Pancreas (tissue), 10 donors: ENCODE data around the gene SPTBN1. TPM values are rescaled to one million over a fixed set of nuclear protein-coding genes. Genes with fewer than 3 reads are reported as not detected.

Experiments used
- ATAC-seq, 4 donors: fragments of 200-7000 bp; cut with Tn5 transposase; one replicate each; pipeline versions ENCODE4 v1.8.0 to v1.9.1; 2020; ENCODE audit warnings: mild to moderate bottlenecking in 4 of 4, moderate library complexity in 4 of 4
- DNase-seq, 6 donors: peaks; one replicate each; pipeline ENCODE4 v3.0.0-alpha.2; 2020
- FAIRE-seq: peaks from 2 replicates; lab custom pipeline; 2012; peaks lifted over from hg19 to GRCh38; lab: Jason Lieb, UNC
- H3K27ac ChIP-seq, 4 donors: fragments of 200-600 bp; sonication (generic); 1 replicate in 3 of 4; 2 replicates in 1 of 4; pipeline versions ENCODE4 v1.5.0 to v1.8.0; 2020
- H3K27me3 ChIP-seq, 4 donors: fragments of 200-600 bp; one replicate each; pipeline ENCODE4 v1.8.0; 2021
- H3K36me3 ChIP-seq, 3 donors: fragments of 200-600 bp; sonication (generic) in 1 of 3; one replicate each; pipeline versions ENCODE4 v1.5.0 to v1.8.0; 2020 to 2021
- H3K4me1 ChIP-seq, 3 donors: fragments of 200-600 bp; one replicate each; pipeline ENCODE4 v1.8.0; 2021
- H3K4me3 ChIP-seq, 4 donors: fragments of 200-600 bp; sonication (generic) in 2 of 4; one replicate each; pipeline versions ENCODE4 v1.5.0 to v1.8.0; 2020 to 2021
- H3K9me3 ChIP-seq, 4 donors: fragments of 200-600 bp; one replicate each; pipeline ENCODE4 v1.8.0; 2021
- CTCF ChIP-seq, 4 donors: fragments of 200-600 bp; sonication (generic) in 3 of 4; IDR thresholded peaks; one replicate each; pipeline versions ENCODE4 v1.5.0 to v1.8.0; 2021; ENCODE audit warnings: antibody characterized with exemption in 4 of 4
- WGBS, 2 donors: extraction: QIAGEN DNeasy Blood & Tissue Kit; methylation state at CpG; one replicate each; pipeline ENCODE4 v1.1.7; 2013; 5-methylcytosine and 5-hydroxymethylcytosine counted together
- intact Hi-C, 3 donors: fragments of 100-400 bp; cut with DNase I; formaldehyde crosslinking; loops; one replicate each; pipeline versions ENCODE4 v1.11.1 to v1.14.2; 2022
- polyA plus RNA-seq, 2 donors: library from polyadenylated mRNA; stranded (reverse); fragments of 200-250 nt; gene quantifications; one replicate each; pipeline ENCODE4 v1.2.3, GENCODE V29; 2013
- total RNA-seq, 6 donors: library from RNA; stranded (reverse); fragmentation: NEBNext Ultra II Directional in 4 of 6; extraction: Animal tissue kit (Norgen Biotek cat#: 25700) in 4 of 6; gene quantifications; one replicate each; pipeline versions ENCODE4 v1.2.1 to v1.2.4, GENCODE V29; 2021 to 2023
- donor health status: healthy with polysubstance abuse.
- donor health status: DM: no; HTN: no; CAD: no; lungs with moderate emphysema.
- donor health status: DM: no; HTN: no; CAD: no.
- donor health status: control.
- donor health status: control.
- donor health status: Bipolar disorder and iron deficiency.
- donor health status: DM: yes; HTN: yes; CAD: no.
- donor health status: DM: no; HTN: no; CAD: no.
- donor health status: DM: no; HTN: no; CAD: no.
- donor health status: DM: yes; HTN: yes; CAD: no.

Gene SPTBN1
- total RNA-seq (100 to 1,000 TPM in 2 of 6 donors, 10 to 100 TPM in 4; 80.8 to 192 (median 89.8) TPM), polyA plus RNA-seq (10 to 100 TPM; 43.8 to 52.9 TPM)

GRCh38 chr2:54455563-54456361 lies at the start of gene SPTBN1:
TSS of gene SPTBN1 (plus strand) at chr2:54456327. CDS start at chr2:54526419, 70,092 bp downstream.
- H3K27me3 ChIP-seq = no peaks in the 10 kb centered on the region
- H3K4me1 ChIP-seq = peaks cover 6 to 7% (median 7%) of the 10 kb centered on the region in 3 donors
- no peak for TF ChIP-seq CTCF (IDR thresholded peaks at IDR 0.05)
- H3K27ac ChIP-seq = peak within 1 kb of the TSS; percentile 60 to 94 (median 88)
- no peak for FAIRE-seq
- H3K9me3 ChIP-seq = no peaks in the 10 kb centered on the region
- H3K36me3 ChIP-seq = no peaks in the 10 kb centered on the region
- intact Hi-C loops = no loop called here
- WGBS, 2 donors = 0 to 1% methylated on average over 45 to 64 of the region's 67 CpGs
- DNase-seq = peak; percentile 81 to 93 (median 88)
- H3K4me3 ChIP-seq = peak within 1 kb of the TSS; percentile 68 to 87 (median 76)
- peak; percentile 86 to 95 (median 90) for ATAC-seq

GRCh38 chr2:54407693-54408092 lies 48.4 kb upstream of the SPTBN1 start:
- H3K4me1 ChIP-seq = no peaks in the 10 kb centered on the region
- TF ChIP-seq CTCF (IDR thresholded peaks at IDR 0.05) = no peak

GRCh38 chr2:54408288-54408687 lies 47.8 kb upstream of the SPTBN1 start:
- H3K4me1 ChIP-seq = no peaks in the 10 kb centered on the region
- 83 to 84% methylated on average over 3 of the region's 3 CpGs for WGBS, 2 donors
- H3K4me3 ChIP-seq = no peak overlapping the region
- H3K27ac ChIP-seq = no peak overlapping the region
- ATAC-seq (no peak), DNase-seq (no peak), FAIRE-seq (no peak)
- no peaks in the 10 kb centered on the region for H3K27me3 ChIP-seq
- H3K9me3 ChIP-seq = no peaks in the 10 kb centered on the region
- TF ChIP-seq CTCF (IDR thresholded peaks at IDR 0.05) = no peak
- intact Hi-C loops = no loop called here
- no peaks in the 10 kb centered on the region for H3K36me3 ChIP-seq

More at GRCh38 chr2:54407693-54408092, 48.4 kb upstream of the SPTBN1 start:
- FAIRE-seq (no peak), DNase-seq (no peak), ATAC-seq (no peak)
- H3K27me3 ChIP-seq = no peaks in the 10 kb centered on the region
- no peaks in the 10 kb centered on the region for H3K9me3 ChIP-seq
- no peak overlapping the region for H3K4me3 ChIP-seq
- no peak overlapping the region for H3K27ac ChIP-seq
- intact Hi-C loops = no loop called here
- WGBS, 2 donors = 81 to 82% methylated on average over 3 of the region's 3 CpGs
- no peaks in the 10 kb centered on the region for H3K36me3 ChIP-seq

GRCh38 chr2:54409752-54410151 lies 46.4 kb upstream of the SPTBN1 start:
- DNase-seq = no peak
- no peak for ATAC-seq
- 67 to 82% methylated on average over 5 of the region's 5 CpGs for WGBS, 2 donors
- intact Hi-C loops = no loop called here
- no peak for FAIRE-seq
- Histone ChIP-seq H3K4me1 (no peaks in the 10 kb centered on the region), H3K9me3 (no peaks in the 10 kb centered on the region), H3K4me3 (no peak overlapping the region), H3K27me3 (no peaks in the 10 kb centered on the region), H3K36me3 (no peaks in the 10 kb centered on the region), H3K27ac (no peak overlapping the region)
- no peak for TF ChIP-seq CTCF (IDR thresholded peaks at IDR 0.05)
